Brain microvascular endothelial cell (primary cell): ENCODE results near the gene LAMA3.

Experiments
- DNase-seq: peaks from one replicate; pipeline ENCODE4 v3.0.0-alpha.2; 2020
- H3K27ac ChIP-seq: fragments of 250-450 bp; sonication (Bioruptor Pico); 2 replicates; pipeline ENCODE4 v1.5.1; 2020; ENCODE audit warnings: mild to moderate bottlenecking, moderate library complexity
- H3K27me3 ChIP-seq: fragments of 250-450 bp; sonication (Bioruptor Pico); replicated peaks from 2 replicates; pipeline ENCODE4 v1.5.1; 2020; ENCODE audit warnings: mild to moderate bottlenecking
- H3K36me3 ChIP-seq: fragments of 250-450 bp; sonication (Bioruptor Pico); replicated peaks from 2 replicates; pipeline ENCODE4 v1.5.1; 2020; ENCODE audit warnings: mild to moderate bottlenecking
- H3K4me3 ChIP-seq: 2 replicates; pipeline ENCODE4 v1.5.1; 2011; ENCODE audit warnings: low read depth, mild to moderate bottlenecking, control low read depth, low read length, moderate library complexity
- CTCF ChIP-seq: IDR thresholded peaks from 2 replicates; pipeline ENCODE4 v1.5.1; 2011; ENCODE audit warnings: low read depth, mild to moderate bottlenecking, moderate library complexity, low read length, control low read depth, inconsistent platforms; ENCODE audit errors: missing control alignments
- in situ Hi-C: cut with HindIII; loops from 2 replicates; pipeline ENCODE4 v1.10.0; 2017; ENCODE audit warnings: low sequenced_read_pairs, low pct_ligation_motif_present

Gene LAMA3

GRCh38 chr18:23779696-23780303, 90.5 kb downstream of the LAMA3 start:
- peak overlapping the region; percentile 42 for H3K27ac ChIP-seq
- DNase-seq, result peak; percentile 36
- no peaks in the 10 kb centered on the region for H3K27me3 ChIP-seq
- H3K4me3 ChIP-seq, result no peak overlapping the region
- in situ Hi-C loops, result no loop called here
- H3K36me3 ChIP-seq, result no peaks in the 10 kb centered on the region
- TF ChIP-seq CTCF, result peak; percentile 36

GRCh38 chr18:23784832-23785245, 95.6 kb downstream of the LAMA3 start:
- H3K36me3 ChIP-seq, result no peaks in the 10 kb centered on the region
- no peak for TF ChIP-seq CTCF
- no peaks in the 10 kb centered on the region for H3K27me3 ChIP-seq
- in situ Hi-C loops, result no loop called here
- peak overlapping the region; percentile 58 for H3K27ac ChIP-seq
- DNase-seq, result peak; percentile 90
- H3K4me3 ChIP-seq, result no peak overlapping the region

GRCh38 chr18:23793051-23793450, 103.8 kb downstream of the LAMA3 start:
- in situ Hi-C loops, result no loop called here

GRCh38 chr18:23793985-23794867, 105.0 kb downstream of the LAMA3 start:
- in situ Hi-C loops, result no loop called here
- Histone ChIP-seq H3K27ac (no peak overlapping the region), H3K4me3 (no peak overlapping the region), H3K36me3 (no peaks in the 10 kb centered on the region), H3K27me3 (no peaks in the 10 kb centered on the region)
- no peak for DNase-seq
- no peak for TF ChIP-seq CTCF

More at GRCh38 chr18:23793051-23793450, 103.8 kb downstream of the LAMA3 start:
- no peak for DNase-seq
- H3K36me3 ChIP-seq, result no peaks in the 10 kb centered on the region
- H3K27ac ChIP-seq, result no peak overlapping the region
- no peak overlapping the region for H3K4me3 ChIP-seq
- H3K27me3 ChIP-seq, result no peaks in the 10 kb centered on the region
- no peak for TF ChIP-seq CTCF

- Histone ChIP-seq H3K36me3 (no peaks in the 10 kb centered on the region), H3K27ac (no peak overlapping the region), H3K27me3 (no peaks in the 10 kb centered on the region), H3K4me3 (no peak overlapping the region)
- TF ChIP-seq CTCF, result no peak
- no peak for DNase-seq
- in situ Hi-C loops, result no loop called here
These were observed 109.0 kb downstream of the LAMA3 start for GRCh38 chr18:23798249-23798648.
